HG02852 (cell line): ENCODE measurements around the gene YY1AP1.
A peak's percentile ranks its signal among the peaks of the same experiment; 100 is the strongest.
"Not testable (repeated sequence)": the region's sequence is repeated elsewhere in the genome, so short reads cannot be mapped to it uniquely, and the experiment has no call there.

Experiments used
- ATAC-seq: cut with Tn5 transposase; IDR thresholded peaks from one replicate; pipeline ENCODE4 v1.9.1; 2021; ENCODE audit warnings: mild to moderate bottlenecking, moderate library complexity; ENCODE audit not compliant: unreplicated experiment

The YY1AP1 gene, protein sequence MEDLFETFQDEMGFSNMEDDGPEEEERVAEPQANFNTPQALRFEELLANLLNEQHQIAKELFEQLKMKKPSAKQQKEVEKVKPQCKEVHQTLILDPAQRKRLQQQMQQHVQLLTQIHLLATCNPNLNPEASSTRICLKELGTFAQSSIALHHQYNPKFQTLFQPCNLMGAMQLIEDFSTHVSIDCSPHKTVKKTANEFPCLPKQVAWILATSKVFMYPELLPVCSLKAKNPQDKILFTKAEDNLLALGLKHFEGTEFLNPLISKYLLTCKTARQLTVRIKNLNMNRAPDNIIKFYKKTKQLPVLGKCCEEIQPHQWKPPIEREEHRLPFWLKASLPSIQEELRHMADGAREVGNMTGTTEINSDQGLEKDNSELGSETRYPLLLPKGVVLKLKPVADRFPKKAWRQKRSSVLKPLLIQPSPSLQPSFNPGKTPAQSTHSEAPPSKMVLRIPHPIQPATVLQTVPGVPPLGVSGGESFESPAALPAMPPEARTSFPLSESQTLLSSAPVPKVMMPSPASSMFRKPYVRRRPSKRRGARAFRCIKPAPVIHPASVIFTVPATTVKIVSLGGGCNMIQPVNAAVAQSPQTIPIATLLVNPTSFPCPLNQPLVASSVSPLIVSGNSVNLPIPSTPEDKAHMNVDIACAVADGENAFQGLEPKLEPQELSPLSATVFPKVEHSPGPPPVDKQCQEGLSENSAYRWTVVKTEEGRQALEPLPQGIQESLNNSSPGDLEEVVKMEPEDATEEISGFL

DNA sequence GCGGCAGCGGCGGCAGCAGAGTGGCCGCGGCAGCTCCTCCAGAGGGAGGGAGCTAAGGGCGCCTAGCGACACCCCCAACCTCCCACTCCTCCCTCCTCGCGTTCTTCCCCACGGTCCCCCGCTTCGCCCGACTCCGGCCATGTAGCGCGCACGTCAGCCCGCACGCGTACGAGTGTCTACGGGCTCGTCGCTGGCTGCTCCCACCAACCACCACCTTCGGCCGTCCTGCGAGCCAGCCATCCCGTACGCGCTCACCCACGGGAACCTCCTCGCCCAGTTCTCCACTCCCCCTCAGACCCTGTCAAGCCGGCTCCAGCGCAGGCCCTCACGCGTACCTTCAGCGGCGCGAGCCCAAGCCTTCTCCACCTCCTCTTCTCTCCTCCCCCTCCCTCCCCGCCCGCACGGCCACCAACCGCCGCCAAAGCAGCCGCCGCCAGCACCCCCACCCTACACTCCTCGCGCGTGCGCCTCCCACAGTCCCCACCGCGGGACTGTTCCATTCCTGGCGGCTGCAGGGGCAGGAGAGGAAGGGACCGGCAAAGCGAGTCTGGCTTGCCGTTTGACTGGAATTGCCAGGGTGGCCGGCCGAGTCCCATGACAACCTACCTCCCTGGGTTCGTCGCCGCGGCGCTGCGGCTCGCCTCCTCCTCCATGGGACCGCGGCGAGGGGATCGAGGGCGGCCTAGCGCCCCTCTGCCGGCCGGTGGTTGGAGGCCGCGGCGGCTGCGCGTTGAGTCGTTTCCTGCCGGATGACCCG, at the start of gene YY1AP1:
YY1AP1 (minus strand) TSS at position 451 of the 757 bp plus-strand sequence. CDS start 8,338 bp downstream, outside the sequence.
- peak; percentile 78 for ATAC-seq

DNA sequence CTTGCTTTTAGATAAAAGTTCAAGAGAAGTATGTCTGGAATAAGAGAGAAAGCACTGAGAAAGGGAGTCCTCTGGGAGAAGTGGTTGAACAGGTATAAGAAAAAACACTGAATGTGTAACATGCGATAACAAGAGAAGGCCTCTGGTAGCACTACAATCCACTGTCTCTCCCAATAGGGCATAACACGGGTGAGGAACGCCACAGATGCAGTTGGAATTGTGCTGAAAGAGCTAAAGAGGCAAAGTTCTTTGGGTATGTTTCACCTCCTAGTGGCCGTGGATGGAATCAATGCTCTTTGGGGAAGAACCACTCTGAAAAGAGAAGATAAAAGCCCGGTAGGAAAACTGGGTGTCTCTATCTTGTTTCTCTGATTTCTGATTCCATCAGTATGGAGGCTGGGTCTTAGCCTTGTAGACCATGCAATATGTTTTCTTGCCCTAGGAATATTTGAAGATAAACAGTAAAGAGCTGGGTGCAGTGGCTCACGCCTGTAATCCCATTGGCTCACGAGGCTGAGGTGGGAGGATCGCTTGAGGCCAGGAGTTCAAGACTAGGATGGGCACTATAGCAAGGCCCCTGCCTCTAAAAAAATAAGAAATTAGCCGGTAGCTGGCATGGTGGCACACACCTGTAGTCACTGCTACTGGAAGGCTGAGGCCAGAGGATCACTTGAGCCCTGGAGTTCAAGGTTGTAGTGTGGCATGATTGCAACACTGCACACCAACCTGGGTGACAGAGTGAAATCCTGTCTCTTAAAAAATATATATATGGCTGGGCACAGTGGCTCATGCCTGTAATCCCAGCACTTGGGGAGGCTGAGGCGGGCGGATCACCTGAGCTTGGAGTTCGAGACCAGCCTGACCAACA, 40.7 kb upstream of the YY1AP1 start:
- ATAC-seq = no peak

DNA sequence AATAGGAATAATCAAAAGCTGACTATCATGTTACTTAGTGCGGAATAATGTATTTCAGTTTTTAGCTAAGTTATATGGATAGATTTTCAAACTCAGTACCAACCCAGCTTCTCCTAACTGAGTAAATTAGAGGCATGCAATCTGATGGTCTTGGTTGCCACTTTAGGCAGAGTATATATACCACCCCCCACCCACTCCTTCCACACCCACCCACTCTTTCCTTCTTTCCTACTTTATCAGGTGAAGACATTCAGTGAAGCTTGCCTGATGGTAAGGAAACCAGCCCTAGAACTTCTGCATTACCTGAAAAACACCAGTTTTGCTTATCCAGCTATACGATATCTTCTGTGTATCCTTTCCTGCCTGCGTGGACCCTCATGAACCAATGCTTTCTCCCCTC, 36.6 kb upstream of the YY1AP1 start:
- ATAC-seq = no peak

DNA sequence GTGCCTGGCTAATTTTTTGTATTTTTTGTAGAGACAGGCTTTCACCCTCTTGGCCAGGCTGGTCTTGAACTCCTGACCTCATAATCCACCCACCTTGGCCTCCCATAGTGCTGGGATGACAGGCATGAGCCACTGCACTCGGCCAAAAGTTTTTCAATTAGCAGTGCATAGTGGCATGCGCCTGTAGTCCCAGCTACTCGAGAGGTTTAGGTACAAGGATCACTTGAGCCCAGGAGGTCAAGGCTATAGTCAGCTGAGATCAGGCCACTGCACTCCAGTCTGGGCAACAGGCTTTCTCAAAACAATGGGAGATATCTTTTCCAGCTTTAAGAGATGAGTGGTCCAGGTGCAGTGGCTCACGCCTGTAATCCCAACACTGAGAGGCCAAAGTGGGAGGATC, 31.1 kb upstream of the YY1AP1 start:
- no peak for ATAC-seq

DNA sequence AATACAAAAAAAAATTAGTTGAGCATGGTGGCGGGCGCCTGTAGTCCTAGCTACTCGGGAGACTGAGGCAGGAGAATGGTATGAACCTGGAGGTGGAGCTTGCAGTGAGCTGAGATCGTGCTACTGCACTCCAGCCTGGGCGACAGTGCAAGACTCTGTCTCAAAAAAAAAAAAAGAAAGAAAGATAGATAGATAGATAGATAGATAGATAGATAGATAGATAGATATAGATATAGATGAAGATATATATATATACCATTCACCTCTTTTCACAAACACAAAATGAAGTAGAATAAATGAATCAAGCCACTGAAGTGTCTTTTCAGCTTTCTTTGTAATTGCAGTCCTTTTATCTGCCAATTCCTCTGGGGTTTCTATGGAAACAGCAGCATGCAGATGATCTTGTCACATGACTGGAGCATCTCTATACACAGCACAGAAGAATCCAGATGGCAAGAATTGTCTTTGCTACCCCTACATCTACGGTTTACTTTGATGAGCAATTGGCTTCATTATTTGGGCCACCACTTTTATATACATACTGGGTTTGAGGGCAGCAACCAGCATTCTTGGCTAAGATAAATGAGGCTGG, 30.0 kb upstream of the YY1AP1 start:
- ATAC-seq = not testable (repeated sequence)

DNA sequence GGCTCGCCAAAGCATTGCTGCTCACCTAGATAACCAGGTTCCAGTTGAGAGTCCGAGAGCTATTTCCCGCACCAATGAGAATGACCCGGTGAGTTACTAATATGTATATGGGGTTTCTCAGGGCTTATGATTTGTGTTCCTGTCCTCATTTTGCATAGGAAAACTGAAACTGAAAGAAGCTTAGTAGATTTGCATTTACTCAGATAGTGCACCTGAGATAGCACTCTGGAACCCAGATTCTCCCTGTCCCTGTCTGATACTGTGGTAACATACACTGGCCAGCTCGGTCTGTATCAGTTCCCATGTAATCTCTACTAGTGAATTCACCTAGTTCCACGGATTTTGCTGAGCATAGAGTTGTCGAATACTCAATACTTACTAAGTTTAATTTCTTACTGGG, 28.5 kb upstream of the YY1AP1 start:
- ATAC-seq = peak; percentile 77

DNA sequence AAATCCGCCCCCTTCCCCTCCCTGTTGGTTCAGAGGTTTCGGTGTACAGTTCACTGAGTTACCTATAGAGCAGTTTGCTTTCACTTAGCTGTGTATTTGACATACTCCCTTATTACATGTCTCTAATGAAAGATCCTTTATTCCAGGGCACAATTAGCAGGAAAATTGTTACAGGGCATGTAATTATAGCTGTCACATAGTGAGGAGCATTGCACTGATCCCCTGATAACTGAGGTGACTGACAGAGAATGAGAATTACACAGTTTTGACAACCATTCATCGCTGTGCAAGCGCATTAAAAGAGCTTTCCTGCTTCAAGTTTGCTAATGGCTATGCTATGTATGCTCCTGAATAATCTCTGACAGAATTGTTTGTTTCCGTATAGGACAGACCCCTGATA, 27.2 kb upstream of the YY1AP1 start:
- no peak for ATAC-seq

DNA sequence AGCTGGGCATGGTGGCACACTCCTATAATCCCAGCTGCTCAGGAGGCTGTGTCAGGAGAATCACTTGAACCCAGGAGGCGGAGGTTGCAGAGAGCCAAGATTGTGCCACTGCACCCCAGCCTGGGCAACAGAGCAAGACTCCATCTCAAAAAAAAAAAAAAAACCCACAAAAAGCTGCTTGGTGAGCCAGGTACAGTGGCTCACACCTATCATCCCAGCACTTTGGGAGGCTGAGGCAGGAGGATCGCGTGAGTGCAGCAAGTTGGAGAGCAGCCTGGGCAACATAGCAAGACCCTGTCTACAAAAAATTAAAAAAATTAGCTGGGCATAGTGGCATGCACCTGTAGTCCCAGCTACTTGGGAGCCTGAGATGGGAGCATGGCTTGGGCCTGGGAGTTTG, 26.5 kb upstream of the YY1AP1 start:
- not testable (repeated sequence) for ATAC-seq

DNA sequence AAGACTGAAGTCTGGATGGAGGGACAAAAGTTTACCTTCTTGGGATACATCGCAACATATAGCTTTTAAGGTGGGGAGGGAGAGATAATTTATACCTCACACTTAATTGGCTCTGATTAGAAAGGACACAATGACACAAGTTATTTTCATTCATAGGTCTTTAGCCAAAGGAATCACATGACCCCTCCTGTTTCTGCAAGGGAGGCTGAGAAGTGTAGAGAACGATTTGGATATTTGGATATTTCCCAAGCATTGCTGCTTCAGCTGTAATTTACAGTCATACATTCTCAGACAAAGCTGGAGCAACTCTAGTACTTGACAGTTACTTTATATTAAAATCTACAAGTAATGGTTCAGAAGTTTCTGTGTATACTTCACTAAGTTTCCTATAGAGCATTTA, 24.5 kb upstream of the YY1AP1 start:
- no peak for ATAC-seq

DNA sequence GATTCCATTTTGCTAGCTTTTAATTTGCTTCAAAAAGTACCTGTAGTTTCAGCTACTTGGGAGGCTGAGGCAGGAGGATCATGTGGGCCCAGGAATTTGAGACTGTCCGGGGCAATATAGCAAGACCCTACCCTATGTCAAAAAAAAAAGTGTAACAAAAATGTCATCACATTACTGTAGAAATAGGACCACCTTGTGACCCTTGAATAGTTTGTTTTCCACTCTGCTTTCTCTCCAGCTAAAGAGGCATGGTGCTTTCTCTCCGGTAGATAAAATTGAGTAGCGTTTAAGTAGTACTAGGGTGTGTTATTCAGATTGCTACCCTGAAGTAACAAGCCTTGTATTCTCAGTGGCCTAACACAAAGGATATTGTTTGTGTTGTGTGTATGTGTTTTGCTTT, 24.1 kb upstream of the YY1AP1 start:
- ATAC-seq = not testable (repeated sequence)

DNA sequence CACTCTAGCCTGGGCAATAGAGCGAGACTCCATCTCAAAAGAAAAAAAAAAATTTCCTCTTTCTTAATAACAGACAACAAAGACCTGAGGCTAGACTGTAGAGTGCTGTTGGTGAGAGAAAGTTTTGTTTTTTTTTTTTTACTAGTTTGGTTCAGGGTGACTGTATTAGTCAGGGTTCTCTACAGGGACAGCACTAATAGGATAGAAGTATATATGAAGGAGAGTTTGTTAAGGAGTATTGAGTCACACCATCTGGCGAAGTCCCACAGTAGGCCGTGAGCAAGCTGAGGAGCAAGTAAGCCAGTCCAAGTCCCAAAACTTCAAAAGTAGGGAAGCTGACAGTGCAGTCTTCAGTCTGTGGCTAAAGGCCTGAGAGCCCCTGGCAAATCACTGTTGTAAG, 22.9 kb upstream of the YY1AP1 start:
- ATAC-seq = not testable (repeated sequence)

DNA sequence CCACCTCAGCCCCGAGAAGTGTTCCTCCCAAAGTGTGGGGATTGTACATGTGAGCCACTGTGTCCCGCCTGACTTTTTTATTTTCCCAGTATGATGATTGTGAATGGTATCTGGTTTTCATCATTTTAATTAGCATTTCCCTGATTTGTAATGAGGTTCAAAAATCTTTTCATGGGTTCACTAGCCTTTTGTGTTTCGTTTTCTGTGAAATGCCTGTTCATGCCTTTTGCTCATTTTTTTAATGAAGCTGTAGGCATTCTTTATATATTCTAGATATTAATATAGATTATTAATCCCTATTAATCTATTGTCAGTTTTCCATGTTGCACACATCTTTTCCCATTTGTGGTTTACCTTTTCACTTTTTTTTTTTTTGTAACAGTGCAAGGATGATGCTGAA, 20.8 kb upstream of the YY1AP1 start:
- no peak for ATAC-seq

DNA sequence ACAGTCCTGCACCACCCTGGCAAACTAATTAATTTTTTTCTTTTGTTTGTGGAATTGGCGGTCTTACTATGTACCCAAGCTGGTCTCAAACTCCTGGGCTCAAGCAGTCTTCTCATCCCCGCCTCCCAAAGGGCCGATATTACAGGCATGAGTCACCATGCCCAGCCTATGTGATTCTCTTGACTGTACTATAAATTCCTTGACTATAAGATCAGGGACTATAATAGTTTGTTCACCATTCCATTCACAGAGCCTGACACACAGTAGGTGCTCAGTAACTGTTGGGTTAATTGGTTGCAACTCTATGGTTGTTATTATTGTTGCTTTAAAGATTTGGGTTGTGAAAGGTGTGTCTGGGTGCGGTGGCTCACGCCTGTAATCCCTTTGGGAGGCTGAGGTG, 17.6 kb upstream of the YY1AP1 start:
- no peak for ATAC-seq

DNA sequence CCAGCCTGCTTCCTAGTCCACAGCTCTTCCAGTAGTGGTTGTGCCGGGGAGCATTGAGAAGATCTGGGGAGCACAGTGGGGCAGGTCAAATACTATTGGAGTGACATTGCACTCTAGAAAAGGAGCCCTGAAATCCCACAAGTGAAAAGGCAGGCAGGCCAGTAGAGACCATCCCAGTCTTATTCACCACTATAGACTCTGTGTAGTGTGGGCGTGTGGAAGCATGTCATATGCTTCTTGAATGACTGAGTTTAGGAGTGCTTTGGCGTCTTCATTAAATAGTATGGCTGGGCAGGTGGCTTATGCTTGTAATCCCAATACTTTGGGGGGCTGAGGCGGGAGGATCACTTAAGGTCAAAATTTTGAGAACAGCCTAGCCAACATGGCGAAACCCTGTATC, 15.8 kb upstream of the YY1AP1 start:
- not testable (repeated sequence) for ATAC-seq

DNA sequence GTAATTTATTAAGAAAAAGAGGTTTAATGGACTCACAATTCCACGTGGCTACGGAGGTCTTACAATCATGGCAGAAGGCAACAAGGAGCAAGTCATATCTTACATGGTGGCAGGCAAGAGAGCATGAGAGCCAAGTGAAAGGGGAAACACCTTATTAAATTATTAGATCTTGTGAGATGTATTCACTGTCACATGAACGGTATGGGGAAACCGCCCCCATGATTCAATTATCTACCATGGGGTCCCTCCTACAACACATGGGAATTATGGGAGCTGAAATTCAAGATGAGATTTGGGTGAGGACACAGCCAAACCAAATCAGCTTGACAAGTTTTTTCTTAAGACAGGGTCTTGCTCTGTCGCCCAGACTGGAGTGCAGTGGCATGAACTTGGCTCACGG, 14.6 kb upstream of the YY1AP1 start:
- ATAC-seq = no peak

DNA sequence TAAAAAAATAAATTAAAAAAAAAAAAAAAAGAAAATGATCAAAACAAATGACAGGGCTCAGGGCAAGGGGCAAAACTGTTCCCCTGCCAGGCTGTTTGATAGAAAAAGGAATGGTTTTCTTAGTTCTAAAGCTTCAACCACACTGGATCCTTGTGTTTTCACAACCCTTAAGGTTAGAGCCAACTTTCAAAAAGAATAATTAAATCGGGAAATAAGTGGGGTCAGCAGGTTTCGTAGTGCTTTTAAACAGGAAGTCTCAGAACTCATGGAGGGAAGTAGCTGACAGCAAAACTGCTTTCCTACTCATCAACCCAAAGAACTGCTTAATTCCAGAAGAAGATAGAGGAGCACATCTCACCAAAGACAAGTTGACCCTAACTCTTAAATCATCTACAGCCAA, 13.1 kb upstream of the YY1AP1 start:
- ATAC-seq = not testable (repeated sequence)

DNA sequence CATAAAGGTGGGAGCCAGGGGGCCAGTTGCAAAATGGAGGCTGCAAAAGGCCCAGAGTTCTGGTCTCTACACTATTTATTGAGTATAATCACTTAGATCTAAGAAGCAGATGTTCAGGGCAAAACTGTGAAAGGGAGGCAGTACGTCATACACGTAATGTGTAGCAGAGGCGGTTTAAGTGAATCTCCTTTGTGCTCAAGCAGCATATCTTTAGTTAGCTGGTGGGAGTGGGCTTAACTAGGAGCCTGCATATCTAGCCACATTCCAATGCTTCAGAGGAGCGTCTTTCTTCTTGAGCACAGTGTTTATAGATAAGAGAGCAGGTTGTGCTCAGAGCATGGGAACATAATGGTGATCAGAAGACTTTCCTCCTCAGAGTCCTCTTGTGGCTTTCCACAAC, 10.5 kb upstream of the YY1AP1 start:
- not testable (repeated sequence) for ATAC-seq

DNA sequence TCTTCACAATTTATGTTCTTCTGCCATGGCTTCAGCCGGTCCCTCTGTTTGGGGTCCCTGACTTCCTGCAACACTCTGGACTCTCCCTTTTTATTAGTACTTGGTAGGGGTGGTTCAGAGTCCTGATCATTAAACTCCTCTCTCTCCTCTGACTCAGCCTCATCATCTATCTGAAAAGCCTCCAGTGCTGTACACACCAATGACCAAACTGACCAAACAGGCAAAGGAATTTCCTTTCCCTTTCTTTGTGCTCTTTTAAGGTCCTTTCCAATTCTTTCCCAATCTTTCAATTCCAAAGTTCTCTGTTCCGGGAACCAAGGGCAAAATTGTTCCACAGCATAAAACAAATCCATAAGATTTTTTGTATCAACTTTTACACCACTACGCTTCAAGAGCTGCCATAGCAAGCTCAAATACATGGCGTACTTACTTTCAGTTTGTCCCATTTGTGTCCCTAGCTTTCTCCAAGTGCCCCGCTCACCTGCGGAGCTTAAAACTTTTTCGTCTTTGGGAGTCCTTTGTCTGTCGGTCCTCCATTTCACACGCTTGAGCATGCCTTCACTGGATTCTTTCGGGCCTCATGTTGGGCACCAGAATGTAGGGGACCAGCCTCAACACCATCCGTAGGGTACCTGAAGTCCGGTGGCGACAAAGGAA, 9.9 kb upstream of the YY1AP1 start:
- ATAC-seq = no peak

DNA sequence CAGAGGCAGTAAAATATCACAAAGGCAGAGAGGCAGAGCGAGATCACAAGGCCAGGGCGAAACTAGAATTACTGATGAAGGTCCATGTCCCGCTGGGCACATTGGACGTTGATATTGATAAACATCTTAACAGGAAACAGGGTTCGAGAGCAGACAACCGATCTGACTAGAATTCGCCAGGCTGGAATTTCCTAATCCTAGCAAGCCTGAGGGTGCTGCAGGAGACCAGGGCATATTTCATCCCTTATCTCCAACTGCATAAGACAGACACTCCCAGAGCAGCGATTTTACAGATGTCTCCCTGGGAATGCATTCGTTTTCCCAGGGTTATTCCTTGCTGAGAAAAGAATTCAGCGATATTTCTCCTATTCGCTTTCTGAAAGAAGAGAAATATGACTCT, 9.0 kb upstream of the YY1AP1 start:
- not testable (repeated sequence) for ATAC-seq

DNA sequence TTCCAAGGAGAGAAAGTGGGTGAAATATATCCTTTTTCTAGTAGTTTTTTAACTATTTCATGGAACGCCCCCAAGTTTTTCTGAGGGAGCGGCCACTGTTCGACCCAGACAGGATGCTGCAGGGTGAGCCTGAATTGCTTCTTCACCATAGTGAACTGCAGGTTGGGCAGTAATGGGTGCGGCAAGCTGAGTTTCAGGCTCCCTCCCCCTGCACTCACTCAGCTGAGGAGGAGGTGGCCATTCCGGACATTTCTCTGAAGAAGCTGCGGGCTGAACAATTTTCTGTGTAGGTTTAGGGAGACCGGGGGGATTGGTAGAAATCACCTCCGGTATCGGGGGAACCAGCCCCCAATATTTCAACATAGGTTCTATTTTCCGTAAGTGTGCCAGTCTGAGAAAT, 8.5 kb upstream of the YY1AP1 start:
- no peak for ATAC-seq
